ENCODE data around the gene CREB3L1.
A peak's percentile ranks its signal among the peaks of the same experiment; 100 is the strongest.

Gene CREB3L1

DNA sequence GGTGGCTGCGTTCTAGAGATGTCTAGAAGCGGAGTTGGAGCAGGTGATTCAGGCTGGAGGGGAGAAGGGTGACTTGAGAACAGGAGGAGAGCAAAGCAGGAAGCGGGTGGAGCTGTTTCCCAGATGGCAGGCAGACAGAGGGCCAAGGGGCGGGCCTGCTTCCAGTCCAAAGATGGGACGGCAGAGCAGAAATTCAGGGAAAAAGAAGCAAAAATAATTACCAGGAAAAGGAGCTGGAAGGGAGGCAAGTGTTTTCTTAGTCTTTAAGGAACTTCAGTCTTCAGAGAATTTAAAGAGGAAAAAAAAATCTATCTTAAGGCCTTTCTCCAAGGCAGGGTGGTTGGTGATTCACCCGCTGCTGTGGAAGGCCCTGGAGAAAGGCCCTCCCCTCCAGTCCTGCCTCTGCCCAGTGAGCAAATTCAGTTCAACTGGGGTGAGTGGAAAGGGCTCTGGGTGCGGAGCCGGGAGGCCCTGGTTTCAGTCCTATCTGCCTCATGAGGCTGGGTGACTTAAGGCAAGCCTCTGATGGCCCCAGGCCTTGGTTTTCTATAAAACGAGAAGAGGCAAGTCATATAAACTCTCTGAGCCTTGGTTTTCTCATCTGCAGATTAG, 4.5 kb upstream of the CREB3L1 start:
- TF ChIP-seq POLR2A (IDR thresholded peaks at IDR 0.05; ENCODE audit: low read length) (peak; percentile 25), GATA1 (IDR thresholded peaks at IDR 0.05; ENCODE audit: low read depth, low read length) (no peak)
- DNase-seq: no peak

DNA sequence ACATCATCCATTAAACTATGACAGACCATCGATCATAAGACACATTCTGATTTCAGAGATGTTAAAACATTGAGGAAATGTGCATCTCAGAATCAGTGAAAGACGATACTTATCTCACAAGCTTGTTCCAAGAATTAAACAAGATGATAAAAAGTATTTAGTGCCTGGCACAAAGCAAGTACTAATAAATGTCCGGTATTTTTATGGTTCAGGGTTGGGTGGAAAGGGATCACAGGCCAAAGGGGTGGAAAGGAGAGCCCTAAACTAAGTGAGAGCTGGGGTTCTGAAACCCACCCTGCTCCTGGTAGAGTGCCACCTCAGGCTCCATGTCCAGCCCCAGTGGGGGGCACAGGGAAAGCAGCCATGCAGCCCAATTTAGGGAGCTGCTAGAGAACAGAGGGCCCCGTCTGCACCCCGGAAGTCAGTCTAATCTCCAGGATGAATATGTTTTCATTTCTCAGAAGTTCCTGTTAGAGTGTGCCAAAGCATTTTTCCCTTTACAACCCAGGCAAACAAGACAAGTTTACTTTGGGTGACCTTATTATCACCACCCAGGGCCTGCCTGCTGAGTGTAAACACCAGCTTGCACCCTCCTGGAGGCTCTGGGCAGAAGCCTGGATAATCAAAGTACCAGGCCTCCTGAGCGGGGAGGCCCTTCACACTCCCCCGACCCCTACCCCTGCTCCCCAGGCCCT, 3.8 kb upstream of the CREB3L1 start:
- no peak for DNase-seq
- no peak for TF ChIP-seq GATA1 (IDR thresholded peaks at IDR 0.05; ENCODE audit: low read depth, low read length)
- TF ChIP-seq POLR2A (IDR thresholded peaks at IDR 0.05; ENCODE audit: low read length): no peak

DNA sequence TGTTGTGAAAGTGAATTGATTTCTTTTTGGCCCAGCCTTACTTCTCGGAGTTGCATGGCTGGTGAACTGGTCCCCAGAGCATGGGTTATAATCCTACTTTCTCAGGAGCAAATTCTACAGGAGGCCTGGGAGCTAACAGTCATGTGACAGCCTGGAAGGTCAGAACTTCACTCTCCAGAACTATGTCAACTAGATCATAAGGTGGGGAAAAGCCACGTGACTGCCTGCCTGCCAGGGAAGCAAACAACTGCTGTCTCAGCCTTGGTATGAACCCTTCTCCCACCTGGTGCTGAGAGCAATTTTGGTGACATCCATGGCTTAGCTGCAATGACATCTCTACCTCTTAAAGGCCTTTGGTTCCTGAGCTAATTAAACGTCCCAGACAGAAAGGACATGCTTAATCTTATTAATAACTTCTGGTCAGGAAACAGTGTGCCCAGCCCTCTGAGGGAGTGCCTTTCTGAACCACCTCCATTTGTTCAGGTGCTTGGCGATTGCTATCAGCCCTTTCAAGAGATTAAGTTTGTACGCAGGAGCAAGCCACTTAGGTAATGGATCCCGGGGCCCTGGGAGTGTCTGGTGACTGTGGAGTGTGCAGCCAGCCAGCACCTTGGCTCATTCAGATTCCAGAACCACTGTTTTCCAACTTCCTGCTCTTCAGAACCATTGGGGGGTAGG, 1.4 kb upstream of the CREB3L1 start:
- no peak for DNase-seq
- no peak for TF ChIP-seq POLR2A (IDR thresholded peaks at IDR 0.05; ENCODE audit: low read length)
- TF ChIP-seq GATA1 (IDR thresholded peaks at IDR 0.05; ENCODE audit: low read depth, low read length): no peak

DNA sequence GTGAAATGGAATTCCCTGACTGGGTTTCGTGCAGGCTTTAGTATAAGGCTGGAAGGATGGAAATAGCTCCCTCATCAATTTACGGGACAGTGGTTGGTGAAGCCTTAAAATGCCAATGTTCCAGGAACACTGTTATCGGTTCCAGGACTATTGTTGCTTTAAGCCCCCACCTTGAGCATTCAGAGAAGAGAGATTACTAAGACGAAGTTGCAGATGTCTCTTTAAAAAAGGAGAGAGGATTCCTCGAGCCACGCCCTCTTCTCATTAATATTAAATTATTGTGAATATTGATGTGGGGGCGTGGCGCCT, 195 bp upstream of the CREB3L1 start:
- TF ChIP-seq GATA1 (IDR thresholded peaks at IDR 0.05; ENCODE audit: low read depth, low read length) (no peak), POLR2A (IDR thresholded peaks at IDR 0.05; ENCODE audit: low read length) (no peak)
- DNase-seq: peak; percentile 23 to 25

DNA sequence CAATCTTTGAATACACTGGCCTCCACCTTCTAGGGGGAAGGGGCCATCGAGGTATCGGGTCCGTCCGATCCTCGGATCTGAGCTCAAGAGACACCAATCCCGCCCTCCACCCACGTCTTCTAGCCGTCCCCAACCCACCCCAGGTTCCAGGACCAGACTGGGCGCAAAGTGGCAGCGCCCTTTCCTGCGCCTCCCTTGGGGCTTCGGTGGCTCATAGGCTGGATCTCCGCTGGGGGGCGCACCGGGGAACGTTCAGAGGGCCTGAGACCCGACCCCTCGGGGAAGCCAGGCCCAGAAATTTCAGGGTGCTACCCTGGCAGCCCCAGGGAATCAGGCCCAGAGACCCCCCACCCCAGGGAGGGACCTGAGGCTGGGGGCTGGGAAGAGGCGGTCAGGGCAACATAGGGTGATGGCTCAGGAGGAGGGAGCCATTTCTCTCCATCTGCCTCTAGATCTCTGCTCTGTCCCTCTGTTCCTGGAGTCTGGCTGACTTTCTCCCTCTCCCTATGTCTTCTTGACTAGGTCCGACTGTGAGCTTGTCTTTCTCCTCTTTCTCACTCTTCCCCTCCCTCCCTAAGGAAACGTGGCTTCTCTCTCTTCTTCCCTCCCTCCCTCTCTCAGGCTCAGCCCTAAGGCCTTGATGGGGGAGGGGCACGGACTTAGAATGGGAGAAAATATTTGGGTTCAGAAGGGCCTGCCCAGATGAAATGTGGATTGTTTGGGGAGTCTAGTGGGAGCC, 1.1 kb downstream of the CREB3L1 start:
- DNase-seq: peak; percentile 38 to 68
- no peak for TF ChIP-seq GATA1 (IDR thresholded peaks at IDR 0.05; ENCODE audit: low read depth, low read length)
- no peak for TF ChIP-seq POLR2A (IDR thresholded peaks at IDR 0.05; ENCODE audit: low read length)

DNA sequence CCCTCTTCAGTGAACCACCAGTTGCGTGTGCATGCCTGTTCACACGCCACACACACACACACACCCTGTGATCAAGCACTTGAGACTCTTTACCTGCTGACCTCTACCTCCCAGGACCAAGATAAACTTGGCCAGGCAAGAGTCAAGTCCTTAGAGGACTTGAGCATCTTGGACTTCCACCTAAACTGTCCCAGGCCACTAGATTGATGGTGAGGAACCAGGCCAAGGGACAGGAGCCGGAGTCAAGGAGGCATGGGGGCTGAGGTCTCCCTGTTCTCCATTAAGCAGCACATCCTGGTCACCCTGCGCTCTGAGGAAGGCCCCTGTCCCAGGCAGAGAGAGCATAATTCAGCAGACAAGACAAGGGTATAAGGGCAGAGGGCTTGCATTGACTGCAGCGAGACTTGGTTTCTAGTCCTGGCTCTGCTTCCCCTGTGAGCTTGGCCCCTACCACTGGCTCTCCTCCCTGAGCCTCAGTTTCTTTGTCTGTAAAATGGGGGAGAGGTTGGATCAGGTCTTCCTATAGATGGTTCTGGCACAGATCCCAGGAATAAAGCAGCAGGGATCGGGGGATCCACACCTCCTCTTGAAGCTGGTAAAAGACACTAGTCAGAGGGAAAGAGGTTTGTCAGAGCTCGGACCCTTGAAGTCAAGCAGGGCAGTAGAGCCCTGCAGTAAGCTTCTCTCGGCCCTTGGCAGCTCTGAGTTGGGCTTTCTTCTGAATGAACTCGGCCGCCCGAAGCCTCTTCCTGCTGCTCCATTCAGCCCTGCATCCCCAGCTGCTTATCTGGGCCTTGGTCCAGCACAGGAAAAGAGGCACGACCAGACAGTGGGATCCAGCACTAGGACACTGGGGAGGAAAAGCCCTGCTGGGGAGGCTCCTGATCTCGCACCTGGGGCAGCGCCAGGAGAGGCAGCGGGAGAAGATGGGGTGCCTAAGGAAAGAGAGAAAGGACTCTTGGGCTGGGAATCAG, 2.0 kb downstream of the CREB3L1 start:
- TF ChIP-seq GATA1 (IDR thresholded peaks at IDR 0.05; ENCODE audit: low read depth, low read length) (no peak), POLR2A (IDR thresholded peaks at IDR 0.05; ENCODE audit: low read length) (no peak)
- DNase-seq: no peak

DNA sequence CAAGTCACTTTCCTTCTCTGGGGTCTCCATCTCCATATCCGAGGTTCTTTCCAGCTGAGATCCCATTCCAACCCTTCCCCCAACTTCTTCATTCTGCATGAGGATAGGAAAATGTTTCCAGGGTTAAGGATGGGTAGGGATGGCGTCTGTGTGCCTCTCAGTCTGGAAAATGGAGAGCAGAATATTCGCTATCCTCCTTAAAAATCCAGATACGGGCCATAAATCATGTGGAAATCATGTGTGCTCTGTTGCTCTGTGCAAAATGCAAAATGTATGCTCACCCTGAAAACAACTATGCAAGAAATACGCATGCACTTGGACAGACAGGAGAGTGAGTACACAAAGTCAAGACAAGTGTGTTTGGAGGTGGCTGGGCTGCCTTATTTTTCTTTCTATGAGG, 3.2 kb downstream of the CREB3L1 start:
- TF ChIP-seq GATA1 (IDR thresholded peaks at IDR 0.05; ENCODE audit: low read depth, low read length) (no peak), POLR2A (IDR thresholded peaks at IDR 0.05; ENCODE audit: low read length) (no peak)

DNA sequence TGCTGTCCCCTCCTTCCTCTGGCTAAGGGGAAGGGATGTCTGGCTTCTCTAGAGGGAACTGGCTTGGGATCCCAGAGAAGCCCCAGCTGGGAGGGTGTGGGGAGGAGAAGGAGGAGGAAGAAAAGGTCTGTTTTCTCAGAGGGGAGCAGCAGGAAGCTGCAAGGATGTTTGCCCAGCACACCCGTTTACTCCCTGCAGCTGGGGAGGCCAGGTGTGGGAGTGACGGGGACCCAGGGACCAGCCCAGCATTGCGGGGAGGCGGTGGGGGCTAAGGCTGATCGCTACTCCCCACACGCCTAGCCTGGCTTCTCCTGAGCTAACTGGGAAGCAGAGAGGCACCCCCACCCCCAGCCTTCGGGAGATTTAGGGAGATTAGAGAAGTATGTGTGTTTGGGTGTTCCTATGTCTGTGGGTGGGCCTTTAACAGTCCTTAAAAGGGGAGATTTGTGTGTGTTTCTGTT, 3.9 kb downstream of the CREB3L1 start:
- DNase-seq: no peak
- TF ChIP-seq GATA1 (IDR thresholded peaks at IDR 0.05; ENCODE audit: low read depth, low read length): no peak
- no peak for TF ChIP-seq POLR2A (IDR thresholded peaks at IDR 0.05; ENCODE audit: low read length)

More for the DNA sequence above, 3.2 kb downstream of the CREB3L1 start:
- DNase-seq: no peak

DNA sequence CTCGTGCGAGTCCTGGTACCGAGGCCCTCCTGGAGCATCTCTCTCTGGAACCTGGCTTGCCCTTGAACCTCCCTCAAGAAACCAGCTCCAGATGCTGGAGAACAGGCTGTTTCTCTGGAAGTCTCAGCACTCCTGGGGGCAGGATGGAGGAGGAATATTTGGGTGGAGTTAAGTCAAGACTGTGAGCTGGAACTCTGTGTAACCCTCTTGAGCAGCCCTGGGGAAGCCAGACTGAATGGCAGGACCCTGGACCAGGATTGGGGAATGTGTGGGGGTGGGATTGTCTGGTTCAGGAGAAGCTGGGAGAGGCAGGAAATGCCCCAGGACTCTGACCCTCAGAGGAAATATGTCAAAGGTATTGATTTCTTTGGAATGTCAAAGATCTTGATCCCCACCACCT, 7.7 kb downstream of the CREB3L1 start:
- no peak for TF ChIP-seq POLR2A (IDR thresholded peaks at IDR 0.05; ENCODE audit: low read length)
- no peak for TF ChIP-seq GATA1 (IDR thresholded peaks at IDR 0.05; ENCODE audit: low read depth, low read length)
- no peak for DNase-seq

DNA sequence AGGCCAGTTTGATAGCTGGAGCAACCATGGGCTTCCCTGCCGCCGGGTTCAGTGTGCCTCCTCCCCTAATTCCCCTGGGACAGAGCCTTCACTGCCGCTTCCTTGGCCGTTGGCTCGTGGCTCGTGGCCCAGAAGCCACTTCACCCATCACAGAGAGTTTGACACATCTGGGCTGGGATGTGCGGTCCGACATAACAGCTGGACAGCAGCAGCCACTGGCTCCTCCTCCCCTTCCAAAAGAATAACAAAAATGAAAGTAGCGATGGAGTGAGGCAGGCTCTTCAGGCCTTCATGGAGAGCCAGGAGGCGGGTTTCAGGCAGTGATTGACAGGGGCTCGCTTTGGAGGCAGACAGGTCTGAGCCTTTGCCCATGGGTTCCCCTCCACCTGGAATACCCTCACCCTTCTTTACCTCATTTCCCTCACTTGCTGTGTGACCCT, 8.2 kb downstream of the CREB3L1 start:
- no peak for TF ChIP-seq GATA1 (IDR thresholded peaks at IDR 0.05; ENCODE audit: low read depth, low read length)
- no peak for TF ChIP-seq POLR2A (IDR thresholded peaks at IDR 0.05; ENCODE audit: low read length)
- DNase-seq: no peak

DNA sequence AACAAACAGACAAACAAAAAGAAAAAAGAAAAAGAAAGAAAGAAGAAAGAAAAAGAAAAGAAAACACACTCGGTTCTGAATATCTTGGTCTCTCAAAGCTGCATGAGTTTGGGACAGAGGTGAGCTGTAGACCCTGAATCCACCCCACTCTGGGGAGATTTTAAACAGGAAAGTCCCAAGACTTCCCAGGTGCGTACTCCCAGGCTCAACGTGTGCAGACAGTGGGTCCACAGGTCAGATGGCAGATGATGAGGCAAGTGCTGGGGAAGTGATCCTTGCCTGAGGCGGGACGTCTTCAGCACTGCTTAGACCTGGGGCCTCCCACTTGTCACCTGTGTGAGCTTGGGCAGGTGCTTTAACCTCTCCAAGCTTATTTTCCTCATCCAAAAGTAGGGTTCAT, 9.3 kb downstream of the CREB3L1 start:
- no peak for TF ChIP-seq GATA1 (IDR thresholded peaks at IDR 0.05; ENCODE audit: low read depth, low read length)
- no peak for TF ChIP-seq POLR2A (IDR thresholded peaks at IDR 0.05; ENCODE audit: low read length)
- DNase-seq: no peak

DNA sequence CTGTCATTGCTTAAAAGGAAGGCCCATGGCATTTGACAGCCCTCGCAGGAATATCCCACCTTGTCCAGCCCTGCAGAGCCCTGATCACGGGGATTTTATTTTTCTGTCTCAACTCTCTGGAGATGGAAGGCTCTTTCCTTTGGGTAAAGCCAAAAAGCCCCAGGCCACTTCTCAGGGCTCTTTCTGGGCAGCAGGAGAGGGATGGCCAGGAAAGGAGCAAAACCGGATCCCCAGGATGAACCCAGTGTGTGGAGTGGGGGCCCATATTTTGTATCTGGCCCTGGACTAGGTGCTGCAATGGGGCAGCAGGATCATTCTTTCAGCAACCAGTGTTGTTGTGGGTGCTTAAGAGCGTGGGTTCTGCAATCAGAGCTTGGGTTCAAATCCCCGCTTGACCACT, 11.0 kb downstream of the CREB3L1 start:
- no peak for DNase-seq
- TF ChIP-seq GATA1 (IDR thresholded peaks at IDR 0.05; ENCODE audit: low read depth, low read length) (no peak), POLR2A (IDR thresholded peaks at IDR 0.05; ENCODE audit: low read length) (no peak)

DNA sequence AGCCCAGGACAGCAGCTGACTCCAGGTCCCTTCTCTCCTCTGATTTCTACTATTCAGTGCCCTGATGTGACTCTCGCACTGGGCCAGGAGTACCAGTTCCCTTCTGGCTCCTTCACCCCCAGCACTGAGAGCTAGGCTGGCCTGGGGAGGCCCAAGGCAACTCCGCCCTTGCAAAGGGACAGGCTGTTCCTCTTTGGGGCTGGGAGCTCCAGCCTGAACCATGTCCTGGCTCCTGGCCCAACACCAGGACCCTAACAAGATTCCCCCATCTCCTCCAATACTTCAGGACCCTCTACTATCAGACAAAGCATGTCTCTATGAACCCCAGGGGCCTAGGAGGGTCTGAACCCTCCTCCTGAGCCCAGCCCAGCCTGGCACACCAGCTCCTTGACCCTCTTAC, 12.5 kb downstream of the CREB3L1 start:
- DNase-seq: no peak

More for the DNA sequence above, 12.5 kb downstream of the CREB3L1 start:
- TF ChIP-seq GATA1 (IDR thresholded peaks at IDR 0.05; ENCODE audit: low read depth, low read length) (no peak), POLR2A (IDR thresholded peaks at IDR 0.05; ENCODE audit: low read length) (no peak)

Data from erythroblast (primary cell).